Adrenal gland (tissue), 5 donors: Measurements from ENCODE around the gene PGC.

Experiments used
- POLR2A ChIP-seq, 2 donors: fragments of 450-650 bp; IDR thresholded peaks; one replicate each; pipeline ENCODE4 v1.6.1; 2017; ENCODE audit warnings: antibody characterized with exemption in 2 of 2, mild to moderate bottlenecking in 2 of 2, moderate library complexity in 1 of 2
- TF ChIP-seq, protein P1 (sequence below), 6 experiments: fragments of 450-650 bp in 4 of 6; fragments of 200-600 bp in 2 of 6; sonication (generic) in 1 of 6; IDR thresholded peaks; 1 replicate in 5 of 6; 2 replicates in 1 of 6; pipeline versions ENCODE4 v1.5.1 to v1.8.0; 2016 to 2021; ENCODE audit warnings: antibody characterized with exemption in 6 of 6, mild to moderate bottlenecking in 2 of 6, moderate library complexity in 1 of 6
- donor health status: DM: no; HTN: no; CAD: no.

DNA sequence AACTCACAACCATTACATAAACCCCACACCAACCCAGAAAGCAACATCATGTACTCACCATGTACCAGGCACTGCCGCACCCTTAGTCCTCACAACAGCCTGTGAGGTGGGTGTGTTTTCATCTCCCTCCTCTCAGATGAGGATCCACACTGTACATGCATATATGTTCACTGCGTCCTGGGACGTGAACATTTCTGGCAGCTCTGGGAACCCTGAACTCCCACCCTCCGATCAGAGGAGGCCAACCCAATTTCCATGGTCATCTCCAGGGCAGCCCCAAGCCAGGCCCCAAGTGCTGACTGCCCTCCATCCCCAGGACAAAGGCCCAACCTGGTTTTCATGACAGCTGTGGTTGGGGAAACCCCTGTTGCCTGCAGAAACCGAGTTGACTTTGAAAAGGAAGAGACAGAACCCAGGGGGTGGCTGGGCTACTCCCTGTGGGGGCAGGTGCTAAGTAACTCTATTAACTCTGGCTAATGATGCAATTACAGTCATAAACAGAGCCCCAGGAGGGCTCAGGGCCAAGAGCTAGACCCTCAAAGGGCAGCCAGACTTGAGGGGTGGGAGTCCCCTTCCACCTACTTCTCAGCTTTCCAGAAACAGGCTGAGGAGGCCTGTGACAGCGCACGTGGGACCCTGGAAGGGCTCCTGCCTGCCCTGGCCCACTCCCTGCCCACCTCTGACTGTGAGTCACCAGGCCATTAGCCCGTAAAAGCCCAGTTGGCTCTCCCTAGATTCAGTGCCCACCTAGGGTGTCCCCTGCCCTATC is 14.4 kb downstream of the PGC start:
- TF ChIP-seq, protein P1, sequence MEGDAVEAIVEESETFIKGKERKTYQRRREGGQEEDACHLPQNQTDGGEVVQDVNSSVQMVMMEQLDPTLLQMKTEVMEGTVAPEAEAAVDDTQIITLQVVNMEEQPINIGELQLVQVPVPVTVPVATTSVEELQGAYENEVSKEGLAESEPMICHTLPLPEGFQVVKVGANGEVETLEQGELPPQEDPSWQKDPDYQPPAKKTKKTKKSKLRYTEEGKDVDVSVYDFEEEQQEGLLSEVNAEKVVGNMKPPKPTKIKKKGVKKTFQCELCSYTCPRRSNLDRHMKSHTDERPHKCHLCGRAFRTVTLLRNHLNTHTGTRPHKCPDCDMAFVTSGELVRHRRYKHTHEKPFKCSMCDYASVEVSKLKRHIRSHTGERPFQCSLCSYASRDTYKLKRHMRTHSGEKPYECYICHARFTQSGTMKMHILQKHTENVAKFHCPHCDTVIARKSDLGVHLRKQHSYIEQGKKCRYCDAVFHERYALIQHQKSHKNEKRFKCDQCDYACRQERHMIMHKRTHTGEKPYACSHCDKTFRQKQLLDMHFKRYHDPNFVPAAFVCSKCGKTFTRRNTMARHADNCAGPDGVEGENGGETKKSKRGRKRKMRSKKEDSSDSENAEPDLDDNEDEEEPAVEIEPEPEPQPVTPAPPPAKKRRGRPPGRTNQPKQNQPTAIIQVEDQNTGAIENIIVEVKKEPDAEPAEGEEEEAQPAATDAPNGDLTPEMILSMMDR (IDR thresholded peaks at IDR 0.05): no peak
- no peak for TF ChIP-seq POLR2A (IDR thresholded peaks at IDR 0.05)
